HCT116 (cell line): Measurements from ENCODE around the gene KLF16. TPM values are rescaled to one million over a fixed set of nuclear protein-coding genes. Genes with fewer than 3 reads are reported as not detected.

ENCODE experiments used
- ATAC-seq: fragments of 200-7000 bp; cut with Tn5 transposase; 2 replicates; pipeline ENCODE4 v1.9.1; 2020; ENCODE audit warnings: mild to moderate bottlenecking, moderate library complexity
- BruUV-seq: library from RNA; stranded (reverse); fragments of 400-500 nt; replicated peaks from 2 replicates; lab custom pipeline; 2021; lab: Mats Ljungman, UMichigan
- CTCF ChIA-PET: fragments of 300-600 bp; sonication (Branson Sonifier 250); formaldehyde crosslinking; loops from one replicate; lab custom pipeline; 2021; ENCODE audit warnings: antibody characterized with exemption; lab: Charles Lee
- POLR2A ChIA-PET: fragments of 300-600, 350-600 bp; sonication (Branson Sonifier 250); formaldehyde crosslinking; loops from one replicate; lab custom pipeline; 2021; ENCODE audit warnings: antibody characterized with exemption; lab: Charles Lee
- RAD21 ChIA-PET, 2 experiments: fragments of 300-600 bp; sonication (Branson Sonifier 250); formaldehyde crosslinking; loops; one replicate each; lab custom pipeline; 2023; ENCODE audit warnings: low total read pairs in 2 of 2; ENCODE audit not compliant: uncharacterized antibody in 2 of 2, unreplicated experiment in 2 of 2, low non-redundant PET in 1 of 2; lab: Charles Lee
- DNase-seq: peaks from one replicate; pipeline ENCODE4 v3.0.0-alpha.2; 2010; ENCODE audit warnings: low read depth, low spot score
- H2AFZ ChIP-seq: fragments of 200-600 bp; shearing (Covaris generic), sonication (generic); 2 replicates; pipeline ENCODE4 v1.6.1; 2017; ENCODE audit warnings: low read depth, mixed run types, mixed read lengths, antibody characterized with exemption, low read length; ENCODE audit not compliant: poor library complexity, severe bottlenecking
- H3K27ac ChIP-seq: 2 replicates; pipeline ENCODE4 v1.5.1; 2012; ENCODE audit warnings: low read depth, low read length
- H3K27me3 ChIP-seq: fragments of 200-600 bp; sonication (generic); 2 replicates; pipeline ENCODE4 v1.6.1; 2016; ENCODE audit warnings: mixed run types, low read length, mixed read lengths; ENCODE audit not compliant: insufficient read depth
- H3K36me3 ChIP-seq, 2 experiments: fragments of 200-500 bp in 1 of 2; fragments of 200-600 bp in 1 of 2; sonication (Bioruptor generic) in 1 of 2; sonication (generic) in 1 of 2; 2 replicates each; pipeline versions ENCODE4 v1.5.1 to v1.6.1; 2014 to 2016; ENCODE audit warnings: low read length in 2 of 2, inconsistent platforms in 1 of 2, mixed read lengths in 1 of 2, mixed run types in 1 of 2; ENCODE audit not compliant: insufficient read depth in 2 of 2, control insufficient read depth in 1 of 2
- H3K4me1 ChIP-seq, 2 experiments: fragments of 200-600 bp in 1 of 2; sonication (generic) in 1 of 2; 2 replicates each; pipeline versions ENCODE4 v1.5.1 to v1.6.1; 2012 to 2017; ENCODE audit warnings: low read length in 2 of 2, inconsistent platforms in 1 of 2, mild to moderate bottlenecking in 1 of 2, mixed read lengths in 1 of 2, mixed run types in 1 of 2, moderate library complexity in 1 of 2; ENCODE audit not compliant: insufficient read depth in 2 of 2, control insufficient read depth in 1 of 2
- H3K4me2 ChIP-seq: fragments of 200-600 bp; sonication (generic); 2 replicates; pipeline ENCODE4 v1.6.1; 2017; ENCODE audit warnings: mixed run types, low read length, mixed read lengths
- H3K4me3 ChIP-seq, 2 experiments: fragments of 200-600 bp in 1 of 2; sonication (generic) in 1 of 2; replicated peaks in 1 of 2; 2 replicates each; pipeline ENCODE4 v1.5.1; 2011 to 2016; ENCODE audit warnings: low read length in 2 of 2, control low read depth in 1 of 2, low read depth in 1 of 2, mild to moderate bottlenecking in 1 of 2, mixed read lengths in 1 of 2, mixed run types in 1 of 2
- H3K79me2 ChIP-seq: fragments of 200-600 bp; sonication (generic); 2 replicates; pipeline ENCODE4 v1.6.1; 2017; ENCODE audit warnings: mild to moderate bottlenecking, mixed run types, low read length, moderate library complexity, mixed read lengths; ENCODE audit not compliant: insufficient read depth
- H3K9ac ChIP-seq: fragments of 200-600 bp; sonication (generic); 2 replicates; pipeline ENCODE4 v1.6.1; 2016; ENCODE audit warnings: low read length, mixed read lengths
- H3K9me2 ChIP-seq: fragments of 200-600 bp; sonication (generic), shearing (Covaris generic); 2 replicates; pipeline ENCODE4 v1.6.1; 2017; ENCODE audit warnings: mixed run types, mild to moderate bottlenecking, moderate library complexity; ENCODE audit not compliant: insufficient read depth
- H3K9me3 ChIP-seq, 2 experiments: fragments of 200-500 bp in 1 of 2; fragments of 200-600 bp in 1 of 2; sonication (Bioruptor generic) in 1 of 2; sonication (generic) in 1 of 2; 2 replicates each; pipeline ENCODE4 v1.6.1; 2014 to 2017; ENCODE audit warnings: low read length in 2 of 2, mixed read lengths in 2 of 2, inconsistent platforms in 1 of 2, low read depth in 1 of 2, mild to moderate bottlenecking in 1 of 2, mixed run types in 1 of 2, moderate library complexity in 1 of 2; ENCODE audit not compliant: control insufficient read depth in 1 of 2, insufficient read depth in 1 of 2
- H4K20me1 ChIP-seq: fragments of 200-600 bp; sonication (generic), shearing (Covaris generic); 2 replicates; pipeline ENCODE4 v1.6.1; 2017; ENCODE audit warnings: mixed run types, mild to moderate bottlenecking, moderate library complexity; ENCODE audit not compliant: insufficient read depth
- CBX3 ChIP-seq: IDR thresholded peaks from 2 replicates; pipeline ENCODE4 v1.6.1; 2012; ENCODE audit warnings: low read depth
- FOSL1 ChIP-seq: IDR thresholded peaks from 2 replicates; pipeline ENCODE4 v1.6.1; 2012; ENCODE audit warnings: low read depth
- MAX ChIP-seq: IDR thresholded peaks from 2 replicates; pipeline ENCODE4 v1.6.1; 2012
- POLR2A ChIP-seq: IDR thresholded peaks from 2 replicates; pipeline ENCODE4 v1.7.0; 2011; ENCODE audit warnings: borderline replicate concordance; ENCODE audit not compliant: insufficient read depth, insufficient read length; ENCODE audit errors: extremely low read depth
- POLR2AphosphoS5 ChIP-seq: IDR thresholded peaks from 2 replicates; pipeline ENCODE4 v1.6.1; 2011; ENCODE audit warnings: mild to moderate bottlenecking, low read depth, low read length, moderate library complexity
- RAD21 ChIP-seq: IDR thresholded peaks from 2 replicates; pipeline ENCODE4 v1.6.1; 2012; ENCODE audit warnings: low read depth, mild to moderate bottlenecking
- SIN3A ChIP-seq: IDR thresholded peaks from 2 replicates; pipeline ENCODE4 v1.6.1; 2012; ENCODE audit warnings: low read depth
- SP1 ChIP-seq: IDR thresholded peaks from 2 replicates; pipeline ENCODE4 v1.6.1; 2012; ENCODE audit warnings: low read depth
- SRF ChIP-seq: IDR thresholded peaks from 2 replicates; pipeline ENCODE4 v1.6.1; 2012; ENCODE audit warnings: low read depth
- YY1 ChIP-seq: IDR thresholded peaks from 2 replicates; pipeline ENCODE4 v1.6.1; 2011; ENCODE audit warnings: low read length, low read depth, moderate library complexity, mild to moderate bottlenecking; ENCODE audit not compliant: insufficient replicate concordance; ENCODE audit errors: extremely low read depth
- ZNF274 ChIP-seq: fragments of 200-500 bp; sonication (Bioruptor generic); IDR thresholded peaks from 2 replicates; pipeline ENCODE4 v1.6.1; 2014; ENCODE audit warnings: mild to moderate bottlenecking, low read depth, low read length, inconsistent platforms
- intact Hi-C: fragments of 100-400 bp; cut with micrococcal nuclease; formaldehyde crosslinking; loops from 2 replicates; pipeline ENCODE4 v1.10.0; 2022
- total RNA-seq: library from RNA; stranded (reverse); gene quantifications from one replicate; pipeline ENCODE4 v1.2.1, GENCODE V29; 2021; ENCODE audit not compliant: unreplicated experiment
- TF ChIP-seq, protein P1 (sequence below): IDR thresholded peaks from 2 replicates; pipeline ENCODE4 v1.6.1; 2011; ENCODE audit warnings: mild to moderate bottlenecking, low read length, moderate library complexity; ENCODE audit not compliant: insufficient replicate concordance; ENCODE audit errors: extremely low read depth
- TF ChIP-seq, protein P2 (sequence below): IDR thresholded peaks from 2 replicates; pipeline ENCODE4 v1.6.1; 2012; ENCODE audit warnings: low read depth

Gene KLF16
- total RNA-seq, 1 experiment from 2014 or later: 64.3 TPM

DNA sequence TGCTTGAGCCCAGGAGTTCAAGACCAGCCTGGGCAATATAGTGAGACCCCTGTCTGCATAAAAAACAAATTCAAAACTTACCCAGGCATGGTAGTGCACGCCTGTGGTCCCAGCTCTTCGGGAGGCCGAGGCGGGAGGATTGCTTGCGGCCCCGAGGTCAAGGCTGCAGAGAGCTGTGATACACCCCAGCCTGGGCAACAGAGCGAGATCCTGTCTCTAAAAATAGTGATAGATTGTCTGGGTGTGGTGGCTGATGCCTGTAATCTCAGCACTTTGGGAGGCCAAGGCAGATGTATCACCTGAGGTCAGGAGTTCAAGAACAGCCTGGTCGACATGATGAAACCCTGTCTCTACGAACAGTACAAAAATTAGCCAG, 4.0 kb upstream of the KLF16 start:
- CTCF ChIA-PET: no interaction called here
- H3K4me2 ChIP-seq: no peak overlapping the region
- no peak overlapping the region for H2AFZ ChIP-seq
- H3K4me3 ChIP-seq: no peak overlapping the region
- no TSS peak for BruUV-seq
- POLR2A ChIA-PET: interaction anchor here (2.0 kb wide), 1 partner anchor 9 kb away, joined by 5 read pairs; no protein-coding TSS in a partner anchor
- H4K20me1 ChIP-seq: no peaks in the 10 kb centered on the region
- H3K36me3 ChIP-seq: peaks cover 0 to 7% of the 10 kb centered on the region in 2 experiments; a peak in 1 of 4 replicates
- intact Hi-C loops: no loop called here
- no peaks in the 10 kb centered on the region for H3K9me3 ChIP-seq
- H3K27ac ChIP-seq: no peak overlapping the region
- TF ChIP-seq CBX3 (no peak), SP1 (no peak), POLR2AphosphoS5 (no peak), ZNF274 (no peak), FOSL1 (no peak), POLR2A (no peak)
- TF ChIP-seq, protein P1, sequence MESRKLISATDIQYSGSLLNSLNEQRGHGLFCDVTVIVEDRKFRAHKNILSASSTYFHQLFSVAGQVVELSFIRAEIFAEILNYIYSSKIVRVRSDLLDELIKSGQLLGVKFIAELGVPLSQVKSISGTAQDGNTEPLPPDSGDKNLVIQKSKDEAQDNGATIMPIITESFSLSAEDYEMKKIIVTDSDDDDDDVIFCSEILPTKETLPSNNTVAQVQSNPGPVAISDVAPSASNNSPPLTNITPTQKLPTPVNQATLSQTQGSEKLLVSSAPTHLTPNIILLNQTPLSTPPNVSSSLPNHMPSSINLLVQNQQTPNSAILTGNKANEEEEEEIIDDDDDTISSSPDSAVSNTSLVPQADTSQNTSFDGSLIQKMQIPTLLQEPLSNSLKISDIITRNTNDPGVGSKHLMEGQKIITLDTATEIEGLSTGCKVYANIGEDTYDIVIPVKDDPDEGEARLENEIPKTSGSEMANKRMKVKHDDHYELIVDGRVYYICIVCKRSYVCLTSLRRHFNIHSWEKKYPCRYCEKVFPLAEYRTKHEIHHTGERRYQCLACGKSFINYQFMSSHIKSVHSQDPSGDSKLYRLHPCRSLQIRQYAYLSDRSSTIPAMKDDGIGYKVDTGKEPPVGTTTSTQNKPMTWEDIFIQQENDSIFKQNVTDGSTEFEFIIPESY: no peak
- ATAC-seq (no peak), DNase-seq (no peak)
- no peak overlapping the region for H3K9ac ChIP-seq
- peaks cover 15% of the 10 kb centered on the region for H3K79me2 ChIP-seq
- RAD21 ChIA-PET: no interaction called here
- peaks cover 10 to 27% of the 10 kb centered on the region in 2 experiments for H3K4me1 ChIP-seq
- no peaks in the 10 kb centered on the region for H3K9me2 ChIP-seq
- H3K27me3 ChIP-seq: no peaks in the 10 kb centered on the region

GRCh38 chr19:1866693-1867348, 3.4 kb upstream of the KLF16 start:
- intact Hi-C loops: no loop called here

More at GRCh38 chr19:1866693-1867348, 3.4 kb upstream of the KLF16 start:
- ATAC-seq (no peak), DNase-seq (no peak)
- H3K27ac ChIP-seq: no peak overlapping the region
- H2AFZ ChIP-seq: no peak overlapping the region
- H3K36me3 ChIP-seq: peaks cover 0 to 10% of the 10 kb centered on the region in 2 experiments; a peak in 1 of 4 replicates
- H3K9me2 ChIP-seq: no peaks in the 10 kb centered on the region
- no peaks in the 10 kb centered on the region for H3K9me3 ChIP-seq
- H3K79me2 ChIP-seq: peaks cover 17% of the 10 kb centered on the region
- H3K4me3 ChIP-seq: no peak overlapping the region
- ChIA-PET POLR2A (interaction anchor here (2.0 kb wide), 1 partner anchor 9 kb away, joined by 5 read pairs; no protein-coding TSS in a partner anchor), CTCF (interaction anchor here (0.7 kb wide), 1 partner anchor 9 kb away, joined by 3 read pairs; no protein-coding TSS in a partner anchor), RAD21 (no interaction called here)
- no peak overlapping the region for H3K9ac ChIP-seq
- H3K4me1 ChIP-seq: peaks cover 10 to 28% of the 10 kb centered on the region in 2 experiments
- no peaks in the 10 kb centered on the region for H4K20me1 ChIP-seq
- BruUV-seq: no TSS peak
- H3K27me3 ChIP-seq: no peaks in the 10 kb centered on the region
- no peak for TF ChIP-seq SP1
- no peak for TF ChIP-seq RAD21
- no peak for TF ChIP-seq SIN3A
- TF ChIP-seq, protein P2, sequence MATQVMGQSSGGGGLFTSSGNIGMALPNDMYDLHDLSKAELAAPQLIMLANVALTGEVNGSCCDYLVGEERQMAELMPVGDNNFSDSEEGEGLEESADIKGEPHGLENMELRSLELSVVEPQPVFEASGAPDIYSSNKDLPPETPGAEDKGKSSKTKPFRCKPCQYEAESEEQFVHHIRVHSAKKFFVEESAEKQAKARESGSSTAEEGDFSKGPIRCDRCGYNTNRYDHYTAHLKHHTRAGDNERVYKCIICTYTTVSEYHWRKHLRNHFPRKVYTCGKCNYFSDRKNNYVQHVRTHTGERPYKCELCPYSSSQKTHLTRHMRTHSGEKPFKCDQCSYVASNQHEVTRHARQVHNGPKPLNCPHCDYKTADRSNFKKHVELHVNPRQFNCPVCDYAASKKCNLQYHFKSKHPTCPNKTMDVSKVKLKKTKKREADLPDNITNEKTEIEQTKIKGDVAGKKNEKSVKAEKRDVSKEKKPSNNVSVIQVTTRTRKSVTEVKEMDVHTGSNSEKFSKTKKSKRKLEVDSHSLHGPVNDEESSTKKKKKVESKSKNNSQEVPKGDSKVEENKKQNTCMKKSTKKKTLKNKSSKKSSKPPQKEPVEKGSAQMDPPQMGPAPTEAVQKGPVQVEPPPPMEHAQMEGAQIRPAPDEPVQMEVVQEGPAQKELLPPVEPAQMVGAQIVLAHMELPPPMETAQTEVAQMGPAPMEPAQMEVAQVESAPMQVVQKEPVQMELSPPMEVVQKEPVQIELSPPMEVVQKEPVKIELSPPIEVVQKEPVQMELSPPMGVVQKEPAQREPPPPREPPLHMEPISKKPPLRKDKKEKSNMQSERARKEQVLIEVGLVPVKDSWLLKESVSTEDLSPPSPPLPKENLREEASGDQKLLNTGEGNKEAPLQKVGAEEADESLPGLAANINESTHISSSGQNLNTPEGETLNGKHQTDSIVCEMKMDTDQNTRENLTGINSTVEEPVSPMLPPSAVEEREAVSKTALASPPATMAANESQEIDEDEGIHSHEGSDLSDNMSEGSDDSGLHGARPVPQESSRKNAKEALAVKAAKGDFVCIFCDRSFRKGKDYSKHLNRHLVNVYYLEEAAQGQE: no peak
- no peak for TF ChIP-seq YY1
- no peak for TF ChIP-seq FOSL1
- no peak for TF ChIP-seq POLR2A
- no peak for TF ChIP-seq CBX3
- no peak for TF ChIP-seq SRF
- no peak for TF ChIP-seq MAX
- no peak overlapping the region for H3K4me2 ChIP-seq
